Measurements from ENCODE around the gene CHORDC1.
A peak's percentile ranks its signal among the peaks of the same experiment; 100 is the strongest.
"Not testable (repeated sequence)": the region's sequence is repeated elsewhere in the genome, so short reads cannot be mapped to it uniquely, and the experiment has no call there.

Gene CHORDC1

DNA sequence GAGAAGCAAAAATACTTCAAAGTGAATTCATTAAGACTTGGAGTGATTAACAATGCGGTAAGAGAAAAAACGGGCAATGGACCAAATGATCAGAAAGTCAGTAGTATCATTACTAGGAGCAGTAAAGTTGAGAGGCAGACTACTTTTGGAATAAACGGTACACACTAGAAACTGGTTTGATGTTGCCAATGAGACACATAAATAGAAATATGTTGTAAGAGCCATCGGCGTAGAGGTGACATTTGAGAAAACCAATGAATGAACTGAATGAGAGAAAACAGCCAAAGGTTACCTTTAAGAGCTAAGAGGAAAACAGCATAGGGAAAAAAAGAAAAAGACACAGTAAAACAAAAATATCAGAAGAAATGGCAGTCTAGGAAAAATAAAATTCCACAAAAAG is 6.2 kb downstream of the CHORDC1 start:
- TF ChIP-seq, protein P1, sequence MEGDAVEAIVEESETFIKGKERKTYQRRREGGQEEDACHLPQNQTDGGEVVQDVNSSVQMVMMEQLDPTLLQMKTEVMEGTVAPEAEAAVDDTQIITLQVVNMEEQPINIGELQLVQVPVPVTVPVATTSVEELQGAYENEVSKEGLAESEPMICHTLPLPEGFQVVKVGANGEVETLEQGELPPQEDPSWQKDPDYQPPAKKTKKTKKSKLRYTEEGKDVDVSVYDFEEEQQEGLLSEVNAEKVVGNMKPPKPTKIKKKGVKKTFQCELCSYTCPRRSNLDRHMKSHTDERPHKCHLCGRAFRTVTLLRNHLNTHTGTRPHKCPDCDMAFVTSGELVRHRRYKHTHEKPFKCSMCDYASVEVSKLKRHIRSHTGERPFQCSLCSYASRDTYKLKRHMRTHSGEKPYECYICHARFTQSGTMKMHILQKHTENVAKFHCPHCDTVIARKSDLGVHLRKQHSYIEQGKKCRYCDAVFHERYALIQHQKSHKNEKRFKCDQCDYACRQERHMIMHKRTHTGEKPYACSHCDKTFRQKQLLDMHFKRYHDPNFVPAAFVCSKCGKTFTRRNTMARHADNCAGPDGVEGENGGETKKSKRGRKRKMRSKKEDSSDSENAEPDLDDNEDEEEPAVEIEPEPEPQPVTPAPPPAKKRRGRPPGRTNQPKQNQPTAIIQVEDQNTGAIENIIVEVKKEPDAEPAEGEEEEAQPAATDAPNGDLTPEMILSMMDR (conservative IDR thresholded peaks at IDR 0.05) = no peak

DNA sequence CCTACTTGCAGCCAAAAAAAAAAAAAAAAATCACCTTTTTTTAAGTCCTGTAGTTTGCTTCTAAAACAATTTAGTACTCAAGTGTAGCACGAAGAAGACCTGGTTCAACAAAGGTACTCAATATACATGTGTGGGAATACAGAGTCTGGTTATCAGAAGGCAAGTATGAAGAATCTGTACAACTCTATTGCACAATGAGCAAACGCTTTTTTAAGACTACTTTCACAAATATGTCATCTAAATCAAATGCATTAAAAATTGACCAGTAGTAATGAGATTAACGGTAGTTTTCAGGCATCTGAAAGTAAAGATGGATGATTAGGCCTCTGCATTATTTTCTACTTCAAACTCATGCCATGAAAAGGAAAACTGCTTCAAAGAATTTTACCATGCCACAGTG is 9.5 kb downstream of the CHORDC1 start:
- TF ChIP-seq, protein P1 (conservative IDR thresholded peaks at IDR 0.05) = no peak
- H3K27ac ChIP-seq = no peak overlapping the region

More for the DNA sequence above, 6.2 kb downstream of the CHORDC1 start:
- H3K27ac ChIP-seq = no peak overlapping the region

DNA sequence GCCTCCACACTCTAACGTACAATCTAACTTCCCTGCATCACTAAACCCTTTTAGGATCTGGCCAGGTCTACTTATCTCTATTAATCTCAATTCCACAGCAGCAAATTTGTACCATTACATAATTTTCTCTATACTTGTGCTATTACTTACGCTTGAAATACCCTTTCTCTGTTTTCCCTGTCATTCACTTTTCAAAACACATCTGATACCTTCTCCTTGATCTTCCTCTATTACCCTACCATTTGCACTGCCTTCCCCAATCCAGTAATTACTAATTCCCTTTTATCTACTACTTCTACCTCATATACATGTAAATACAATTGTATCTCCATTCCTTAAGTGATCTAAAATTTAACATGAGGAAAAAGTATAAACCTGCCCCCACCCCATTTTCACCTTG is 14.0 kb downstream of the CHORDC1 start:
- TF ChIP-seq, protein P1 (conservative IDR thresholded peaks at IDR 0.05) = no peak
- no peak overlapping the region for H3K27ac ChIP-seq

DNA sequence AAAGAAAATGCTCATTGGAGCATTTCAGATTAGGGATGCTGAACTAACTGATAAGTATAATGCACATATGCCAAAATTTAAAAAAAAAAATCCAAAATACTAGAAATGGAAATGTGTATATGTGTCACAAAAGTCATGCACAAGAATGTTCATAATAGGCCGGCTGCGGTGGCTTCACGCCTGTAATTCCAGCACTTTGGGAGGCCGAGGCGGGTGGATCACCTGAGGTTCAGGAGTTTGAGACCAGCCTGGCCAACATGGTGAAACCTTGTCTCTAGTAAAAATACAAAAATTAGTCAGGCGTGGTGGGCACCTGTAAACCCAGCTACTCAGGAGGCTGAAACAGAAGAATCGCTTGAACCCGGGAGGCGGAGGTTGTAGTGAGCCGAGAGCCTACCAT is 14.9 kb downstream of the CHORDC1 start:
- H3K27ac ChIP-seq = not testable (repeated sequence)

DNA sequence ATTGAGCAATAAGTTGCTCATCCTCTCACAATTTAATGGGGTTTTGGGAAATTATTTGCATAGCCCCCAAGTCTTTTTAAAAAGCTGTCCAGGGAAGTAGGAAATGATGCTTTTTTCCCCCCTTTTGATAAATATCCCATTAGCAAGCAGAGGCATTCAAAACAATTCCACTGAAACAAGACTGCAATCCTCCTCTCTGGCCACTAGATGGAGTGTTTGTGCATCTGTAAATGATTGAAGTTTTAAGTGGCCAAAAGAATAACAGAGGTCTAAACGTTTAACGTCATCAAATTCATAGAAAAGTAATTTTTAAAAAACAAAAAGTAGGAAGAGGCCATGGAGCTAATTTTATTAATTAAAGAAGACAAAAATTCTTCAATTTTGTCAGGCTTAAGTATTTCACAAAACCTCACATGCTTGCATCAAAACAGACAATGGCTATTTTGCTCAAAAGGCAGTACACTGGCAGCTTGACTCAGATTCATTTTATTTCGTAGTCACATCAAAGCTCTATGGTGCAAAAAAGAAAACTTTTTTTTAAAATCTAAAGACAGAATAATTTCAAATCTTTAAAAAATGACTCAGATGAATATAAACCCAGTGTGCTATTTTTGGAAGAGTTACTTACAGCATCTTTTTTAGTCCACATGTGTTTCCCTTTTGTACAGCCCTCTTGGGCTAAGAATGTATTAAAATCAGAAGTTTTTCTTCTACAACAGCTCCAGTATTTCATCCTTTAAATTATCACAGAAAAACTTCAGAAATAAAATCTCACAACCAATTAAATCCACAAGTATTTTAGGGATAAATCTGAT is 17.8 kb downstream of the CHORDC1 start:
- TF ChIP-seq, protein P1 (conservative IDR thresholded peaks at IDR 0.05) = peak; percentile 95
- peak overlapping the region; percentile 0; the same call in 1 of the 2 replicates for H3K27ac ChIP-seq

DNA sequence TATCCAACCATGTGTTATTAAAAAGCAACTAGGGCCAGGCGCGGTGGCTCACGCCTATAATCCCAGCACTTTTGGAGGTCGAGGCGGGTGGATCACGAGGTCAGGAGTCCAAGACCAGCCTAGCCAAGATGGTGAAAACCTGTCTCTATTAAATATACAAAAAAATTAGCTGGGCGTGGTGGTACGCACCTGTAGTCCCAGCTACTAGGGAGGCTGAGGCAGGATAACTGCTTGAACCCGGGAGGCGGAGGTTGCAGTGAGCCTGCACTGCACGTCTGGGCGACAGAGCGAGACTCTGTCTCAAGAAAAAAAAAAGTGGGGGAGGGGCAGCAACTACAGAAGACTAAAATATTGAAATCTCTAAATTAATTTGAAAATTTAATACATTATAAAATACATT is 18.4 kb downstream of the CHORDC1 start:
- TF ChIP-seq, protein P1 (conservative IDR thresholded peaks at IDR 0.05) = no peak
- no peak overlapping the region for H3K27ac ChIP-seq

DNA sequence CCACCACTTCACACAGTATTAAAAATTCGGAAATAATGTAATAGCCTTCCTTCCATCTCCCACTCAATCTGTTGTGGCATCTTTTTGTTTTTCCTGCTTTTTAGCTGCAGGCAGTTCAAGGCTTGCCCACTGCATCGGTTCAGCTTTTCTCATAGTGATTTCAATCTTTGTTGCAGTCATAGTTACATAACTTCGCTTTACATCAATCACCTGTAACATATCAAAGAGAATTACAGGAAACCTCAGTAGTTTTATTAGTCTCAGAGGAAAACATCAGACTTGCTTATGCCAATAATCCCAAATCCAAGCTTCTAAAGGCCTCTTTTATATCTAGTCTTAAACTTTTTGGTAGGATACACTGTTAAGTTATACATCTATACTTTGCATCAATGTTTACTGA is 20.5 kb downstream of the CHORDC1 start:
- TF ChIP-seq, protein P1 (conservative IDR thresholded peaks at IDR 0.05) = no peak
- H3K27ac ChIP-seq = peak overlapping the region; percentile 35

DNA sequence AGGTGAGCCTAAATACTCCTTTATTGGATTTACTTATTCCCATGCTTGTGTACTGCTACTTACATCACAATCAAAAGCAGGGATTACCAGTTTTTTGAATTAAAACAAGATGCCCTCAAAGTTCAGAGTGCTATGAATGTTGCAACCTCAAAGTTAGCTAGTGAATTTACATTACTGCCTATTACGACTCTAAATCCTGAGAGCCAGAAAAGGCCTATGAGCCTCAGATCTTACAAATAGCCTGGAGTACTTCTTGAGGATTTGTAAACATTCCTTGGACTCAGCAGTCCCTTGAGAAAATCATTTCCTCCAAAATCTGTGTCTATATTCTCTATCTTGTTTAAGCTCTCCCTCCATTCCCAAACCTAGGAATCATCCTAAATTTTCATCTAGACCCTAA is 25.5 kb downstream of the CHORDC1 start:
- TF ChIP-seq, protein P1 (conservative IDR thresholded peaks at IDR 0.05) = no peak
- H3K27ac ChIP-seq = peak overlapping the region; percentile 13; the same call in 1 of the 2 replicates

Data from VCaP (cell line).